Activated gamma-delta T cell treated with anti-CD3 and anti-CD28 coated beads, Interleukin-2, amount 50 U/mL, for 16 hours (primary cell): ENCODE measurements around the gene CCNY.
"Not testable (repeated sequence)": the region's sequence is repeated elsewhere in the genome, so short reads cannot be mapped to it uniquely, and the experiment has no call there.

Experiments
- DNase-seq: peaks from one replicate; pipeline ENCODE4 v3.0.0-alpha.2; 2020; ENCODE audit warnings: low read depth

CCNY gene

GRCh38 chr10:35520996-35521395 is 184.7 kb downstream of the CCNY start:
- no peak for DNase-seq

- no peak for DNase-seq
Measured at GRCh38 chr10:35523670-35524225, 187.4 kb downstream of the CCNY start.

- DNase-seq: no peak
Measured at GRCh38 chr10:35526746-35527145, 190.4 kb downstream of the CCNY start.

DNA sequence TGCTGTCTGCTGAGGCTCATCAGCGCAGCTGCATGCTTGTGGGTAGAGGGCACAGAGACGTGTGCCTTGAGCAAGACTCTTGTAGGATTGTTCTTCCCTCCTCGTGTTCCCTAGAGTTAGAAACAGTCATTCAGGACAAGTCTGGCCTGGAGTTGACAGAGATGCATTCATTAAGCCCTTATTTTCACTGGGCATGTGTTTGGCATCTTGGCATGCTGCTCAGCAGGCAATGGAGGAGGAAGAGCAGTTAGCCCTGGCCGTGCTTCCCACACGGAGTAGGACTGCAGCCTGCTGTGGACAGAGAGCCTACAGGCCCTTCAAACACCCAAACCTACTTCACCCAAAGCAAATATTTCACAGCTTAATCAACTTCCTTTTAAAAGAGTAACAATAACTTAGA is 195.8 kb downstream of the CCNY start:
- DNase-seq: no peak

DNA sequence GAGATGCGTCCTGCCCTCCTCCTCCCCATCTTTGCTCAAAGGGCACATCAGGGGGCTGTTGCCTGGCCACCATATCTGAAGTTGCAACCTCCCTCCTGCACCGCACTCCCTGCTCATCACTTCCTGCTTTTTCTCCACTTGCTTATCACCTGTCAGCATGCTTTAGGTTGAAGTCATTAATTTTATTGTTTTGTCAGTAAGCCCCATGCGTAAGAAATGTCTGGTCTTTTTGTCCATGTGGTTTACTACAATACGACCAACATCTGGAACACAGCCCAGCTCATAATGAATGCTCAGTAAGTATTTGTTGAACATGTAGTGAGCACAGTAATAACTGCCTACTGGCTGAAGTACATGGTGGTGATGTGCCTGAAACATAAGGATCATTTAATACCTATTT is 197.3 kb downstream of the CCNY start:
- DNase-seq: no peak

DNA sequence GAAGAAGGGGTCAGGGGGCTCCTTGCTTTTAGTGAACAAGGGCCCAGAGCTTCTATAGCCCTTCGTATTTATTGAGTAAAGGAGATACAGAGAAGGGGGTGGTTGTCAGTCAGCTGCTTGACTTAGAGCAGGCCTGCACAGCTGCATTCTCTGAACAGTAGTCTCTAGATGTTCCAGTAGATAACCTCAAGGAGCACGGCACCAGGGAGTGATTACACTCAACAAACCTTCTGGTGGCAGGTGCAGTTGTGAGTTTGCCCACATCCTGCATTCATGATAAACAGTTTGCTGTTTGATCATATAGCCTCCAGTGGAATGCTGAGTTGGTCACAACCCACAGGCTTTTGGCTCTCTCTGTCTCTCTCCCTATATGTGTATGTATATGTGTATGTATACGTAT is 198.8 kb downstream of the CCNY start:
- no peak for DNase-seq

- no peak for DNase-seq
Measured at GRCh38 chr10:35536789-35537188, 200.5 kb downstream of the CCNY start.

- DNase-seq: not testable (repeated sequence)
Measured at GRCh38 chr10:35537925-35538324, 201.6 kb downstream of the CCNY start.

- no peak for DNase-seq
Measured at GRCh38 chr10:35540296-35541164, 204.2 kb downstream of the CCNY start.

DNA sequence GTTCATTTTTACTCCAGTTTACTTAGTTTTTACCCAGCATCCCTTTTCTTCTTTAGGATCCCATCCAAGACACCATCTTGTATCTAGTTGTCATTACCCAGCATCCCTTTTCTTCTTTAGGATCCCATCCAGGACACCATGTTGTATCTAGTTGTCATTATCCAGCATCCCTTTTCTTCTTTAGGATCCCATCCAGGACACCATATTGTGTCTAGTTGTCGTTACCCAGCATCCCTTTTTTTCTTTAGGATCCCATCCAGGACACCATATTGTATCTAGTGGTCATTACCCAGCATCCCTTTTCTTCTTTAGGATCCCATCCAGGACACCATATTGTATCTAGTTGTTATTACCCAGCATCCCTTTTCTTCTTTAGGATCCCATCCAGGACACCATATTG is 205.4 kb downstream of the CCNY start:
- DNase-seq: no peak

DNA sequence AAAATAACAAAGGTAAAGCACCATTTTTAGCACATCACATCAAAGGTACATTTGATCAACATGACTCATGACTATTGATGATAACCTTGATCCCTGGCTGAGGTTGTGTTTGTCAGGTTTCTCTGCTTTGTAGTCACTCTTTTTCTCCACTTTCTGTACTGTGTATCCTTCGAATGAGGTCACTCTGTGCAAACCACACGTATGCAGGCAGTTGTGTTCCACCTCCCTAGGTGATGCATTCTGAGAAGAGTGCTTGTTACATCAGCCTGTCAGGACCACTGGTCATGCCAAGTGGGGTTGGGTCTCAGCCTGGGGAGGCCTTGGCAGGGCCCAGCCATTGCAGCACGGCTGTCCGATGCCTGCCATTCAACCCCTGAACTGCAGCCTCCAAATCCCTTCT is 206.0 kb downstream of the CCNY start:
- DNase-seq: no peak

- no peak for DNase-seq
Measured at GRCh38 chr10:35545079-35545657, 208.9 kb downstream of the CCNY start.

GRCh38 chr10:35545878-35546590 is 209.7 kb downstream of the CCNY start:
- no peak for DNase-seq

DNA sequence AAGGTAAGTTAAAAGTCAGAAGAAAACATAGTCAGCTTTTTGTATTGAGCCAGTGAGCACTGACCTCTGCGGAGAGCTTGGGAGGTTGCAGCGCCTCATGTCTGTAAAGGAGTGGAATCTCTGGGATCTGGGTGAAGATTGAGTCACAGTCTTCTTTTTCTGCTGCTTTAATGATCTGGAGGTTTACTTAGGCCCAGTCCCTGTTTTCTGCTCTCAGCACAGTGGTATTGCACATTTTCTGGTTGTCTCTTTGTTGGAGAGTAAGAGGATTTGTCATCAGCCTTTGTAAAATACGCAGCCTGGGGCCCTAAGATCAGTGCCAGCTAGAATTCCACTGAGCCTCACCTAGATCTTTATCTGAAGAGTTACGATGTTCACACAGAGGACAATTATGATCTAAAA is 210.5 kb downstream of the CCNY start:
- DNase-seq: no peak

DNA sequence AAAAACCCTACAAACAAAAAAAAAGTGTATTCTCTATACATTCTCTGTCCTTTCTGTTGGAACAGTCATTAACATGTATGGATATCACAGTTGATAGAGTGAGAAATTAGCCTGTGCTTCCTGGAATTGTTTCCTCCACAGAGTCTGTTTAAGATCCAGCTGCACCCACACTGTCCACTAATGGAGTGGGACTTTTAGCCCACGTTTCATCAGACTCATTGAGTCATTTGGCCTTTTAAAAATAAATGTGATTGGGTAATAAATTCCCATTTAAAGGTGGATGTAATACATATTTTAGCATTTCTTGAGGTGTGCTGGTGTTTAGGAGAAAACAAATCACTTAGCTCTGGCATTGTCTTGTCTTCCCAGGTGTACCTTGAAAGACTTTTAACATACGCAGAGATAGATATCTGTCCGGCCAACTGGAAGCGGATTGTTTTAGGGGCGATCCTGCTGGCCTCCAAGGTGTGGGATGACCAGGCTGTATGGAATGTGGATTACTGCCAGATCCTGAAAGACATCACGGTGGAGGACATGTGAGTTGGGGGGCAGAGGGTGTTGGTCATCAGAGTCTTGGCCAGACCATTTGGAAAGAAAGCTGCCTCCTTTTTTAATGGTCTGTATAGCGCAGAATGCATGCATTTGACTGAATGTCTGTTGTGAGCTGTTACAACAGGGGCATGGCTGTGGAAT is 216.5 kb downstream of the CCNY start:
- DNase-seq: no peak

DNA sequence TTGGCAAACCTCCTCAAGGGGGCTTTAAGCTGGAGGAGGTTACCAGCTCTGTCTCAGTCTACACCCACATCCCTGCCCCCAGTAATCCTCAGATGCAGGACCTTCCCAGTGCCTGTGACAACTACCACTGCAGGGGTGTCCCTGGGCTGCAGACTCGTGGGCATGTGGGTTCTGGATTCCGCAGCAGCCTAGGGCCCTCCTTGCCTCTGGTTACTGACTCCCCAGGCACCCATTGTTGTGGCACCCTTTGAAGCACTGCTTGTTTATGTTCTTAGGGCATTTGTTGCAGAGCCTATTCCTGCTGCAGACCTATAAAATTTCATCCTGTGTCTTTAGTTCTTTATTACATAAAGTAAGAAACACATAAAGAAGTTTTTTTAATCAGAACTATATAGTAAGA is 217.7 kb downstream of the CCNY start:
- no peak for DNase-seq

DNA sequence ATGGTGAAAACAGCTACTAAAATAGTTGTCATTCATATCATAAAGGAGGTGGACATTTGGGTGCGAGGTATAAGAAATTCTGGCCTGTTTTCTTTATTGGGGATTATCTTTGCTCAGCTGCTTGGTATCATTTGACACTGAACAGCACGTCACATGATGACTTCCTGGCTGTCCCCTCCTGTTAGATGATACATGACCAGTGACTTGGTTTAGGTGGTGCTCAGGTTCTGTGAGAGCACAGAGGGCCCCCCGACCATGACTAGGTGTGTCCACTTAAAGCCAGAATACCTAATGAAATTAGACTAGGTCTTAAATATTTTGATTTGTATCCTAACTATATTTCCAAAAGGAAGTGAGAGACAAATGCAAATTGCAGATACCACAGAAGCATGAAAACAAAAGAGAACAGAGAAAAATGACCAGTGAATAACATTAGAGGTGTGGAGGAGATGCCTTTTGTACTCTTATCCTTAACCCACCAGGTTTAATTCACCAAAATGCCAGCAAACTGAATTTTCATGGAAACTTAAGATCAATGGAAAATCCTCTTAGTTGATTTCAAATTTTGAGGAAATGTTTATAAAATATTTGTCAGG is 218.2 kb downstream of the CCNY start:
- no peak for DNase-seq

DNA sequence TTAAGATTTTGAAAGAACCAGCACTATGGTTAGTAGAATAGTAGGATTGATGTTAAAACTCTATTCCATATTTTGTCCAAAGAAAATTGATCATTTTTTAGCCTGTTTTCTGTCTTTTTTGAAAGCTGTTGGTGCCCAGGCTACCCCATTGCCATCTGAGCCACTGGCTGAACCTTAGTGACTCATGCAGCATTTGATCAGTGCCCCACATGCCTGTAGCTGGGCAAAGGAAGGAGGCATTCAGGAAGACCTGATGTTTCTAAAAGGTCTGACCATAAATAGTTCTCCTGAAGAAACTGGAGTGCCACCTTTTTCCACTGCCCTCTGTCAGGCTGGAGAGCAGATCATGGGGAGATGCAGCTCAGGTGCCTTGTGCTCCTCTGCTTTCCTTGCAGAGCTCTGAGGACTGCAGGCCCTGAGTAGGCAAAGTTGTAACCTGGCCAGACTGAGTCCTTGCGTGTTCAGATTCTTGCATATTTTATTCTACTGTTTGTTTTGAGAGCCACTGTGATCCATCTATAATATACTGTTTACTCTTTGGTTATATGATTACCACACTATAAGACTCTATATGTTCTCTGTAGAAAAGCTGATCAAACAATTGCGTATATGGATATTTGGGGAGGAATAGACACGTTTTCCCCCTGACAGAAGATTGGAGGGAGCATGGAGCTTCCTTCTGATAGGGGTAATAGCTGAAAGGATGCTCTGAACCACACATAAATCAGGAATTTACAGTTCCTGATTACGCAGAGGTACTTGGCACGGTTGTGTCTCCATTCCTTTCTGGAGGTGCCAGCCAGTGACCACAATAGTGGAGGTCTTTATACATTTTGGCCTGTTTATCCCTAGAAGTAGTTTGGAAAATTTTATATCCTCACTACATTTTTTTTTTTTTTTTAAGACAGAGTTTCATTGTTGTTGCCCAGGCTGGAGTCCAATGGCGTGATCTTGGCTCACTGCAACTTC is 219.9 kb downstream of the CCNY start:
- DNase-seq: no peak

DNA sequence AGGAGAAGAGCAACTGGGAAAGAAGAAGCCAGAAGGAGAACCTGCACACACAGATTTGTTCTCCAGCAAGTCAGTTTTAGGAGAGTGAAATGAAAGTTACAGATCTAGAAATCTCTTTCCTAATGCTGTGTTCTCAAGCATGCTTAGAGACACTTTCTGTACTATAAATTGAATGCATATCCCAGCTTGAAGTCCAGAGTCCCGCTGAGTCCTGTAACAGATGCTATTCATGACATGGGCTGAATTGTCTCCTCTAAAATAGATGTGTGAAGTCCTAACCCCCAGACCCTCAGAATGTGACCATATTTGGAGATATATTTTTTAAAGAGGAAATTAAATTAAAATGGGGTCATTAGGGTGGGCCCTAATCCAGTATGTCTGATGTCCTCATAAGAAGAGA is 222.0 kb downstream of the CCNY start:
- DNase-seq: no peak

DNA sequence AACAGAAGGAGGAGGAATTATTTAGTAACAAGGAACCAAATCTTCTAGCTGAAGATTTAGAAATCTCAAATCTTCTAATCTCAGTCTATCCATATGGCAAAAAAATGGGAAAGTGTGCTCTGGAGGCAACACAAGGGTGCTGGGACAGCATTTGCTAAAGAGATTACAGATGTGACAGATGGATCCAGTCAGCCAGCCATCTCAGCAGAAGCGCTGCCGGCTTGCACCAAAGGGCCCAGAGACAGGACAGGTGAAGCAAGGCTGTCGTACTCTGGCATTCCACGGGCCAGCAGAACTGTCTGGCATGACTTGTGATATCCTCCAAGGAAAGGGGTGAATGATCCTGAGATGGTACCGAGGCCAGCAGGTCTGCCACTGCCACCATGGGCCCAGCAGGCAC is 223.1 kb downstream of the CCNY start:
- no peak for DNase-seq

DNA sequence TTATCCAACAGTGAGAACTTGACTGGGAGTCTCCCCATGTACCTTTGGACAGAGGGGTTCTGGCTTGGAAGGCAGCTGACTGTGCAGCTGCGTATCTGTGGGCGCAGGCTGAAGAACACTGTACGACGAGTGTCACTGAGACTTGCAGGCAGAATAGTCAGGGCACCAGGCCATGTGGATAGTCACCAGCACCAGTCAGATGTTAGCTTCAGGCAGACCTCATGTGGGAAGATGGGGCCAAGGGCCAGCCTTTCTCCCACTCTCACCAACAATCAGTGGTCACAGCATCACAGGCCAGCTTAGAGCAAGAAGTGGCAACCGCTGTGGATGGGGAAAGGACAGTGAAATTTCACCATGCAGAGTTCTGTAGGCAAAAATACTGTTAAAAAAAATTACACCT is 225.4 kb downstream of the CCNY start:
- no peak for DNase-seq
